Measurements from ENCODE around the gene RNF126.
"Not testable (repeated sequence)": the region's sequence is repeated elsewhere in the genome, so short reads cannot be mapped to it uniquely, and the experiment has no call there.

The RNF126 gene

GRCh38 chr19:662962-663681 lies at the start of gene RNF126:
Gene RNF126 (minus strand): TSS chr19:663214. CDS start chr19:663121, 93 bp downstream.
- DNase-seq: peak; percentile 92

- DNase-seq: no peak
Measured at GRCh38 chr19:711254-711653, 48.2 kb upstream of the RNF126 start.

- no peak for DNase-seq
Measured at GRCh38 chr19:710767-711166, 47.8 kb upstream of the RNF126 start.

GRCh38 chr19:709965-710571 lies 47.1 kb upstream of the RNF126 start:
- no peak for DNase-seq

GRCh38 chr19:709196-709964 lies 46.4 kb upstream of the RNF126 start:
- no peak for DNase-seq

- no peak for DNase-seq
Measured at GRCh38 chr19:708154-709143, 45.4 kb upstream of the RNF126 start, which contains the start of gene PALM. Gene PALM (plus strand): TSS chr19:708935. CDS start chr19:709147, 212 bp downstream.

GRCh38 chr19:704447-704741 lies 41.4 kb upstream of the RNF126 start:
- DNase-seq: no peak

- DNase-seq: peak; percentile 58
Measured at GRCh38 chr19:703651-704446, 40.8 kb upstream of the RNF126 start.

GRCh38 chr19:703329-703650 lies 40.3 kb upstream of the RNF126 start:
- DNase-seq: no peak

- not testable (repeated sequence) for DNase-seq
Measured at GRCh38 chr19:702847-703246, 39.8 kb upstream of the RNF126 start.

GRCh38 chr19:699885-700284 lies 36.9 kb upstream of the RNF126 start:
- not testable (repeated sequence) for DNase-seq

GRCh38 chr19:698529-698928 lies 35.5 kb upstream of the RNF126 start:
- not testable (repeated sequence) for DNase-seq

- DNase-seq: no peak
Measured at GRCh38 chr19:695352-695949, 32.4 kb upstream of the RNF126 start, which contains the start of gene PRSS57. Gene PRSS57 (minus strand): TSS chr19:695452. CDS start chr19:695430, 22 bp downstream.

- no peak for DNase-seq
Measured at GRCh38 chr19:694481-695351, 31.7 kb upstream of the RNF126 start.

GRCh38 chr19:690203-690602 lies 27.2 kb upstream of the RNF126 start:
- no peak for DNase-seq

GRCh38 chr19:688992-689391 lies 26.0 kb upstream of the RNF126 start:
- DNase-seq: no peak

GRCh38 chr19:688214-688613 lies 25.2 kb upstream of the RNF126 start:
- no peak for DNase-seq

GRCh38 chr19:687569-688166 lies 24.7 kb upstream of the RNF126 start:
- no peak for DNase-seq

- DNase-seq: no peak
Measured at GRCh38 chr19:686589-687297, 23.7 kb upstream of the RNF126 start.

All from stimulated activated CD4-positive, alpha-beta T cell treated with anti-CD3 and anti-CD28 coated beads, Interleukin-4, amount 100 ng/mL, for 24 hours (primary cell).